GM03348 (cell line): Measurements from ENCODE around the gene F11.
"Not testable (repeated sequence)": the region's sequence is repeated elsewhere in the genome, so short reads cannot be mapped to it uniquely, and the experiment has no call there.

ENCODE experiments used
- DNase-seq: peaks from one replicate; pipeline ENCODE4 v3.0.0; 2012; ENCODE audit warnings: low spot score

The F11 gene

DNA sequence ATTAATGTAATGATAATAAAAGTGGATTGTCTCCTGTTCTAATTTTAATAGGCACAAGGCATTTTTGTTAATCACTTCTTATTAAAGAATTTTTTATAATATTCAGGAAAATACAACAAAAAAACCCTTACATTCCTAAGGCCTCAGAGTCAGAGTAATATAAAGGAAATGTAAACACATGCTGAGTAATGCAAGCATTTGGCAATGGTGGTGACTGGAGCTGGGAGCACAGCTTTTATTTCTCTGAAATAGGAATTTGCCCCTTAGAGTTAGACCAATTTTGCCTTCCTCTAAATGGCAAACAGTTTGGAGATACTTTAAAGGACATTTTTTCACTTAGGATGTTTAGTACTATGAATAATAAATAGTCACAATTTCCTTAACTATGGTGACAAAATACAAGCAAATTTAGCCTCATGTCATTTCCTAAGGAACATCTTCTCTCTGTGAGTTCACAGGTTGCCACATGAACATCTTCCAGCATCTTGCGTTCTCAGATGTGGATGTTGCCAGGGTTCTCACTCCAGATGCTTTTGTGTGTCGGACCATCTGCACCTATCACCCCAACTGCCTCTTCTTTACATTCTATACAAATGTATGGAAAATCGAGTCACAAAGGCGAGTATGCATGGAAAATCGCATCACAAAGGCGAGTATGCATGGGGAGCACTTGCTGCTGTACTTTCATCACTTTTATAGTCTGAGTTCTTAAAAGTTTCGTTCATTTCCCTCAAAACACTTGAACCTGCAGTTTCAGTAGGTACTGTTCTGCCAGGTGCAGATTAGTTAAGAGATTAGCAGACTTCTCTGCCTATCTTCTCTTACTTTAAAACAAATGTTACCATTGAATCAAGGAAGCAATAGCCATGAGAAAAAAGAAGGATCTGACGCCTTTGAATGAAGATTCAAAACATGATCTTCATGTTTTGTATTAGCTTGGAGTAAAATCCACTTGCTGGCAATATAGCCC lies 15.9 kb upstream of the F11 start:
- no peak for DNase-seq

DNA sequence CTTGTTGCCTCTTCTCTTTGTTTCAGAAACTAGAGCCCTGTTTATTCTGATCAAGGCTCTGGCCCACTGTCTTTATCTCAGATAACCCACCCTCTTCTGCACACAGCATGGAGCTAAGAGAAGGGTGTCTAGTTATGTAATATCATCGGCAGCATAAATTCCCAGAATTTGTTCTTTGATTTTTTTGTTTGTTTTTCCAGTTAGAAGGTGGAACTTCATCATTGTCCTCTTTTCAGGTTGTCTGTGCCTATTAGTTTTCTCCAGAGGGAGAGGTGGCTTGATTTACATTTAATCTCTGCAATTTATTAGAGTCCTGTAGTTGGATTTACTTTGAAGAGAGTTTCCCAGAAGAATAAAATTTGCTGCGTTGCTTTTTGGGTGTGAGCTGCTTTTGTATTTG lies 15.2 kb upstream of the F11 start:
- DNase-seq, result no peak

- DNase-seq, result no peak
These were observed 10.9 kb upstream of the F11 start for GRCh38 chr4:186255122-186255521.

GRCh38 chr4:186258216-186258811 lies 7.7 kb upstream of the F11 start:
- no peak for DNase-seq

DNA sequence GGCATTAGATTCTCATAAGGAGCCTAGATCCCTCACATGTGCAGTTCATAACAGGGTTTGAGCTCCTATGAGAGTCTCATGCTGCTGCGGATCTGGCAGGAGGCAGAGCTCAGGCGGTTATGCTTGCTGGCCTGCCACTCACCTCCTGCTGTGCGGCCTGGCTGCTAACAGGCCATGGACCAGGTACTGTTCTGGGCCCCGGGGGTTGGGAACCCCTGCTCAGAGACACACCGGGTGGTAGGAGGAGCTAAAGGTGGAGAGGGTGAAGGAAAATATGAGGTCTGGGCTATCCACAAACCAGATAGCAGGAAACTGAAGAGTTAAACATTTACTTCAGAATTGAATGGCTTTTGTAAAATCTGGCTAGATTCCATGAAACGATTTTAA lies 5.9 kb upstream of the F11 start:
- DNase-seq, result no peak

DNA sequence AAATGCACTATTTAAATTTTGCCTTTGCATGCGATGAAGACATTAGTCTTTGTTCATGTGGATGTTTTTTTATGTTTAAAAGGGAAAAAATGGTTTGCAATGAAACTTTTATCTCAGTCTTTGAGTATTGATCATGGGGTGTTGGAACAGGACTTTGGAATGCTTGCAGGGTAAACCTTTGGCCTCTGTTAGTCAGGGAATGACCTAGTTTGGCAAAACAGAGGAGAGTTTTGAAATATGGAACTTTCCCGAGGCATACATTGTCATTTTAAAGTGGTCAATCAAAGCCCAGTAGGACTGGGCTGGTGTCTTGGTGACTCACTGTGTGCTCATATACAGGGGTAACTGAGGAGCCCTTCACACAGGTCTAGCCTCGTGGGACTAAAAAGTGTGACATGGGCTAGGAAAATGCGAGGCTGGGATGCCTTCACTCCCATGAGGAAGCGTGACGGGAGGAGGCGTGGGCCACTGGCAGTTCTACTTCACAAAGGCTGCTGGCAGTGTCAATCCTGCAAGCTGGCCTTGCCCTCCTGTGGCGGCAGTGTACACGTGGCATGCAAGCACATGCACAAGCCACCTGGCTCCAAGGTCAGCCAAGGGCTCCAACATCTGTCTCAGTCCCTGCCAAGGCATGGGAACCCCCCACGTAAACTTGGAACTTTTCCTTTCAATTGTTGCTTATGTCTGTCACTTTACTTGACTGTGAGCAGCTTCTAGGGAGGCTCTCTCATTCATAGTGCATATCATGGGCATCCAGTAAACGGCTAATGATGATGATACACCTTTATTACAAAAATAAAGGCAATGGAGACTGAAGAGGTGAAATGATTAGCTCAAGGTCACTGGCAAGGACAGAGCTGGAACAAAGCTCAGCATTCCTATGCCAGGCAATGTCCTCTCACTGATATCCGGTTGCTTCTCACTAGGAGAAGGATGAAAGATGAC lies 5.2 kb upstream of the F11 start:
- DNase-seq, result no peak

GRCh38 chr4:186264660-186265059 lies 1.3 kb upstream of the F11 start:
- no peak for DNase-seq

- DNase-seq, result not testable (repeated sequence)
These were observed 739 bp upstream of the F11 start for GRCh38 chr4:186265250-186265649.

- DNase-seq, result peak; percentile 16
These were observed 904 bp downstream of the F11 start for GRCh38 chr4:186266729-186267456.

- no peak for DNase-seq
These were observed 5.2 kb downstream of the F11 start for GRCh38 chr4:186271081-186271678.

DNA sequence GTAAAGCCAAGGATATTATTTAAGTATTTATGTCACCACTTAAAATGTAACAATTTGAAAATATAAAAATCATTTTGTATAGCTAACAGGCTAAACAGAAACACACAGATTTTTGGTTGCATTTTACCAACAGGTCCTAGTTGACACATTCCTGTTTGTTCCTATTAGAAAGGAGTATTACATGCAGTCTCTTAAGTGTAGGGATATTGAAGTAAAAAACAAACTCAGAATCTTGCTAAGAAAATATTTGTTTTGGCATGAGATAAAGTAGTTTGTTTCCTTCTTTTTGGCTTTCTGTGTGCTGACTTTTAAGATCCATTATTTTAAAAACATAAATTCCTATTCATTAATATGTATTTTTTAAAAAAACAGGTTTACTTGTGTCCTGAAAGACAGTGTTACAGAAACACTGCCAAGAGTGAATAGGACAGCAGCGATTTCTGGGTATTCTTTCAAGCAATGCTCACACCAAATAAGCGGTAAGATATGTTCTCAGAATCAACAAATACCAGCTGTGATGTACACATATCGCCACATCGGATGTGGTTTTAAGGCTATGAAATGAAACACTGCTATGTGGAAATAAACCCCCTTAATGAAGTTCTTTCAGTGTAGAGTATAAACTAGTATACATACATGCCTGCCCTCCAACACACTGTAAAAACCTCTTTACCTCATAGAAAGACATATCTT lies 6.9 kb downstream of the F11 start:
- DNase-seq, result no peak

- not testable (repeated sequence) for DNase-seq
These were observed 7.4 kb downstream of the F11 start for GRCh38 chr4:186273392-186273789.

DNA sequence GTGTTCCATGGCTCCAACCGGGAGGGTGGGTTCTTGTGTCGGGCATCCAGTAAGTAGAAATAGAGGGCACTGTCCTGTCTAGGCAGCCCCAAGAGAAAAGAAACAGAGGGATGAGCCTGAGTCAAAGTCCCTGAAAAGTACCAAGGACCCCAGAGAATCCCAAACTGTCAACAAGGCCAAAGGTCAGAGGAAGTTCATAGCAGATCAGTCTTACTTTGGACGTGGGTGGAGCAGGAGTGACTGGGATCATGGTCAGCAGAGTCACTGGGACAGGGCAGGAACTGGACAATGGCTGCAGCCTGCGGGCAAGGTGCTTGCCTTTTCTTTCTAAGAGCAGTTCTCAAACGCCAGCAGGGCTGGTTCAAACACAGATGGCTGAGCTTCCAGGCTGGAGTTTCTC lies 17.3 kb downstream of the F11 start:
- DNase-seq, result no peak

DNA sequence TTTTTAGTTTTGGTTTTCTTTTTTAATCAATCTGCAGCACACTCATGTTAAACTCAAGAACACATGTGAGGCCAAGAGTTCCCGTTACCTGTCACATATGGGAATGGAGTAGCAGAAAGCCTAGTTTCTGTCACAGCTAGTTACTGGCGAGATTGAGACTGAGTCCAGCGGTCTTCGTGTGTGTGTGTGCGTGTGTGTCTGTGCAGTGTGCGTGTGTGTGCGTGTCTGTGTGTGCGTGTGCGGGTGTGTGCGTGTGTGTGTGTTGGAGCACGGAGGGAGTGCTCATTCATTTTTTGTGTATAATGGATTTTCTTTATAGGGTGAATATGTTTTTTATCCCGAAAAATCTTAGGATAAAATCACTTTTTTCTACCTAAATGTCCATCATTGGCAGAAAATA lies 19.2 kb downstream of the F11 start:
- no peak for DNase-seq

- no peak for DNase-seq
These were observed 20.6 kb downstream of the F11 start for GRCh38 chr4:186286581-186286980.

- DNase-seq, result no peak
These were observed 25.4 kb downstream of the F11 start for GRCh38 chr4:186291256-186291890.

GRCh38 chr4:186294160-186294559 lies 28.2 kb downstream of the F11 start:
- no peak for DNase-seq

DNA sequence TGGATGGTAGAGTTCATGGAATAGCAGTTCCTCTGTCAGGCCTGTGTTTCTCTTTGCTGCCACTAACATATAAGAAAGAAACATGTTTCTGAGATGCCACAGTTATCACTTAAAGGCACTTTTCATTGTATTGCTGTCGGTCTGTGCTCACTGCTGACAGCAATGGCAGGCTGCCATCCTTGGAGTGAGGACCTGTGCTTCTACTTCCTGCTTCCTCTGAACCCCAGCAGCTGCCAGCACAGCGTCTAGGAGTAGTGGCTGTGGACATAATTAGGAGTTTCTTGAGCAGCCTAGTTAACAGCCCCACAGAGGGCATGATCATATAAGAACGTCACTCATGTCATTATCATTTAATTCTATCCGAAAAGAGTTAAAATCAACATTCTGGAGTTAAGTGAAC lies 30.5 kb downstream of the F11 start:
- no peak for DNase-seq

DNA sequence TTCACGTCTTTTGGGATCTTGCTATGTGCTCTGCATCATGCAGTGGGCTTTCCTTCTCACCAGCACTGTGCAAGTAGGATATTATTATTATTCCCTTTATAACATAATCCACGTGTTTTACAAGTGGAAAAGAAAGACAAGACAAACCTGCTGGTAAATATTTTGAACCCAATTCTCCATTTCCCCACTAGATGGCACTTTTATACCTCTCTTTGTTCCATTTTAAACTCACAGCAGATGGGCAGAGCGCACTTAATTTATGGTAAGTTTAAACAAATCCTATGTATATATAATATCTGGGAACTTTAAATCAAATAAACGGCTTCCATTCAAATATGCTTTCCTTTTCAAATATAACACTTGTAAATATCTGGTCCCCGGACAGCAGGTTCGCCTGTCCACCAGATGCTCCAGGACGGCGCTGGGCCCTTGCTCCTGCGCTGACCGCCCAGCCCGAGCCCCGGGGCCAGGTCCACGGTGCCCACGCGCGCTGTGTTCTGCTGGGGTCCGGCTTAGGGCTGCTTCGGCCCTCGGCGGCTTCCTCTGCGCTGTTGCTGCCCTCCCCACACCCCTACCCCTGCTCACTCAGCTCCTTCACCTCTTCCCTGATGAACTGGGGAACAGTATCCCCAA lies 31.1 kb downstream of the F11 start:
- DNase-seq, result peak; percentile 70
